Tibial nerve (tissue), 3 donors: ENCODE data around the gene IL9R.

ENCODE experiments used
- CTCF ChIP-seq, 5 experiments: fragments of 200-600 bp in 3 of 5; fragments of 450-650 bp in 2 of 5; sonication (generic) in 3 of 5; IDR thresholded peaks; one replicate each; pipeline ENCODE4 v1.5.1; 2016 to 2019; ENCODE audit warnings: antibody characterized with exemption in 5 of 5, mild to moderate bottlenecking in 3 of 5, moderate library complexity in 2 of 5
- POLR2A ChIP-seq, 2 donors: fragments of 450-650 bp; IDR thresholded peaks; one replicate each; pipeline ENCODE4 v1.6.1; 2017; ENCODE audit warnings: antibody characterized with exemption in 2 of 2, mild to moderate bottlenecking in 2 of 2, moderate library complexity in 2 of 2

GRCh38 chrX:155998116-155998515, 620 bp downstream of the IL9R start:
- TF ChIP-seq CTCF (IDR thresholded peaks at IDR 0.05) (no peak), POLR2A (IDR thresholded peaks at IDR 0.05) (no peak)
